ENCODE results near the gene GABARAPL2.
A peak's percentile ranks its signal among the peaks of the same experiment; 100 is the strongest.
"Not testable (repeated sequence)": the region's sequence is repeated elsewhere in the genome, so short reads cannot be mapped to it uniquely, and the experiment has no call there.

GABARAPL2 gene

DNA sequence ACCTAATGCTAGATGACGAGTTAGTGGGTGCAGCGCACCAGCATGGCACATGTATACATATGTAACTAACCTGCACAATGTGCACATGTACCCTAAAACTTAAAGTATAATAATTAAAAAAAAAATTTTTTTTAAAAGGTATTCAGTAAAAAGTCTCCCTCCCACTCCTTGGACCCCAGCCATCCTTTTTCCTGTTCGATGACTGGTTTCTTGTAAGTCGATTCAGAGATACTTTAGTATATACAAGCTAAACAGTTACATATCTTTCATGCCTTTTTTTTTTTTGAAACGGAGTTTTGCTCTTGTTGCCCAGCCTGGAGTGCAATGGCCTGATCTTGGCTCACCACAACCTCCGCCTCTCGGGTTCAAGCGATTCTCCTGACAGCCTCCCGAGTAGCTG is 25.7 kb downstream of the GABARAPL2 start:
- not testable (repeated sequence) for DNase-seq

DNA sequence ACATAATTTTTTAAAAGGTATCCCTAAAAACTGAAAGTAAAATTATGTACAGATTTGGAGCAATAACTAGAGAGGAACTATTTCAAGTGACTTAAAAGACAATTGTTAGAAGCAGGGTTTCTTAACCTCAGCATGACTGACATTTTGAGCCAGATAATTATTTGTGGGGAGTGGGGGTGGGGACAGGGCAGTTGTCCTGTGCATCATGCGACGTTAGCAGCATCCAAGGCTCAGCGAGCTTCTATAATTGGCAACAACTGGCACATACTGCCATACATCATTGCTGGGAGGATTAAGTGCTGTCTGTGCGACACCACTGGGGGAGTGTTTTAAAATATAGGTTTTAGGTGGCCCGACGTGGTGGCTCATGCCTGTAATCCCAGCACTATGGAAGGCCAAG is 27.1 kb downstream of the GABARAPL2 start:
- no peak for DNase-seq

GRCh38 chr16:75593825-75594820 is 27.9 kb downstream of the GABARAPL2 start:
- no peak for DNase-seq

GRCh38 chr16:75599452-75600277 is 33.5 kb downstream of the GABARAPL2 start:
- DNase-seq = no peak

- DNase-seq = no peak
These were observed 37.1 kb downstream of the GABARAPL2 start for GRCh38 chr16:75603241-75603640.

- no peak for DNase-seq
These were observed 40.3 kb downstream of the GABARAPL2 start for GRCh38 chr16:75606507-75606906.

GRCh38 chr16:75614066-75614897 is 48.1 kb downstream of the GABARAPL2 start:
- no peak for DNase-seq

GRCh38 chr16:75615619-75616018 is 49.4 kb downstream of the GABARAPL2 start:
- DNase-seq = no peak

- DNase-seq = no peak
These were observed 50.4 kb downstream of the GABARAPL2 start for GRCh38 chr16:75616521-75617010.

GRCh38 chr16:75617121-75617520 is 50.9 kb downstream of the GABARAPL2 start:
- no peak for DNase-seq

- DNase-seq = no peak
These were observed 52.6 kb downstream of the GABARAPL2 start for GRCh38 chr16:75618780-75619179.

- DNase-seq = peak; percentile 19
These were observed 54.4 kb downstream of the GABARAPL2 start for GRCh38 chr16:75620326-75621169.

DNA sequence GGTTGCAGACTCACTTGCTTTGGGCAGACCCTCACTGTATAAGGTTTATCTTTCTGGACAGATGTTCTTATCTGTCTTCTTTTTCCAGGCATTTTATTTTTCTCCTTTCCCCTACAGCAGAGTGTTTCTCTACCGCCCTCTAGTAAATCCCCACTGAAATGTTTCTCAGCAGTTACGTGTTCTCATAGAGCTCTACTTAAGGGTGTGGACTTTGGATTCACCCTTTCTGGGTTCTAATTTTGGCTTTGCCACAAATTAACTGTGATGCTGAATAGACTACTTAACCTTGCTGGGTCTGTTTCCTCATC is 54.9 kb downstream of the GABARAPL2 start:
- no peak for DNase-seq

GRCh38 chr16:75622761-75623605 is 56.8 kb downstream of the GABARAPL2 start, which contains the start of gene ADAT1:
ADAT1 (minus strand) TSS chr16:75623281; CDS start chr16:75620799, 2,482 bp downstream.
- DNase-seq = peak; percentile 98

GRCh38 chr16:75624921-75625334 is 58.7 kb downstream of the GABARAPL2 start:
- DNase-seq = no peak

DNA sequence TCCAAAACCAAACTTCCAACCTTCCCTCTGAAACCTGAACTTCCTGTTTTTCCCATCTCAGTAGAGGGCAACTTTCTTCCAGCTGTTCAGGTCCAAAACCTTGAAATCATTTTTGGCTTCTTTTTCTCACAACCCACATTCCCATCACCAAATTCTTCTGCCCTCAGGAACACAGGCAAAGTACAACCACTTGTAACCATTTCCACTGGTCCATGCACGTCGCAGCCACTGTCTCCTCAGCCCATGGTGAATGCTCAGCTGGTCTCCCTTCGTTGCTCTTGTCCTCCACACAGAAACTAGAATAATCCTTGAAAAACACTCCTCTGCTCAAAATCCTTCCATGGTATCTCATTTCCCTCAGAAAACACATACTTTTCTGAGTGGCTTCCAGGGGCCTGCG is 60.6 kb downstream of the GABARAPL2 start:
- DNase-seq = no peak

Measured in CD4-positive, alpha-beta T cell treated with Interleukin-6 for 4 hours (primary cell).